Stimulated activated CD8-positive, alpha-beta memory T cell treated with anti-CD3 and anti-CD28 coated beads, Interleukin-4, amount 100 ng/mL, for 4 hours (primary cell): Measurements from ENCODE around the gene KBTBD8.

Source experiments
- DNase-seq, 2 donors: peaks; one replicate each; pipeline ENCODE4 v3.0.0-alpha.2; 2020; ENCODE audit warnings: low read depth in 2 of 2, low spot score in 1 of 2

KBTBD8 gene

GRCh38 chr3:67033079-67033478 is 35.0 kb downstream of the KBTBD8 start:
- no peak for DNase-seq

- no peak for DNase-seq
These were observed 36.3 kb downstream of the KBTBD8 start for GRCh38 chr3:67034371-67034770.

GRCh38 chr3:67037615-67038014 is 39.5 kb downstream of the KBTBD8 start:
- DNase-seq, result no peak

GRCh38 chr3:67044295-67044694 is 46.2 kb downstream of the KBTBD8 start:
- no peak for DNase-seq

- no peak for DNase-seq
These were observed 46.8 kb downstream of the KBTBD8 start for GRCh38 chr3:67044955-67045354.

GRCh38 chr3:67045711-67046465 is 47.8 kb downstream of the KBTBD8 start:
- no peak for DNase-seq

- DNase-seq, result no peak
These were observed 48.9 kb downstream of the KBTBD8 start for GRCh38 chr3:67047051-67047450.

- DNase-seq, result no peak
These were observed 50.1 kb downstream of the KBTBD8 start for GRCh38 chr3:67048067-67048714.

GRCh38 chr3:67048715-67049074 is 50.6 kb downstream of the KBTBD8 start:
- no peak for DNase-seq

GRCh38 chr3:67059443-67059842 is 61.3 kb downstream of the KBTBD8 start:
- DNase-seq, result no peak
